ENCODE results near the gene PIP5KL1. TPM values are rescaled to one million over a fixed set of nuclear protein-coding genes. Genes with fewer than 3 reads are reported as not detected.

PIP5KL1 gene
- total RNA-seq, 2 donors from 2014 or later, result 0.20 TPM; not detected in 1

- no peak for TF ChIP-seq CTCF (IDR thresholded peaks at IDR 0.05)
- no peaks in the 10 kb centered on the region for H3K36me3 ChIP-seq
- peaks cover 0 to 35% of the 10 kb centered on the region in 2 donors for H3K4me1 ChIP-seq
- no peak overlapping the region for H3K4me3 ChIP-seq
- no peak for DNase-seq (ENCODE audit: low spot score)
- no peaks in the 10 kb centered on the region for H3K9me3 ChIP-seq
- peaks cover 5 to 16% of the 10 kb centered on the region in 2 donors for H3K27me3 ChIP-seq
- no peak overlapping the region for H3K27ac ChIP-seq
These were observed 5.7 kb downstream of the PIP5KL1 start for GRCh38 chr9:127924736-127925444.

- Histone ChIP-seq H3K9me3 (no peaks in the 10 kb centered on the region), H3K4me1 (peaks cover 0 to 46% of the 10 kb centered on the region in 2 donors), H3K36me3 (no peaks in the 10 kb centered on the region), H3K27ac (no peak overlapping the region), H3K27me3 (peaks cover 5 to 16% of the 10 kb centered on the region in 2 donors), H3K4me3 (no peak overlapping the region)
- no peak for DNase-seq (ENCODE audit: low spot score)
- TF ChIP-seq CTCF (IDR thresholded peaks at IDR 0.05), result no peak
These were observed 6.8 kb downstream of the PIP5KL1 start for GRCh38 chr9:127923771-127924170.

DNA sequence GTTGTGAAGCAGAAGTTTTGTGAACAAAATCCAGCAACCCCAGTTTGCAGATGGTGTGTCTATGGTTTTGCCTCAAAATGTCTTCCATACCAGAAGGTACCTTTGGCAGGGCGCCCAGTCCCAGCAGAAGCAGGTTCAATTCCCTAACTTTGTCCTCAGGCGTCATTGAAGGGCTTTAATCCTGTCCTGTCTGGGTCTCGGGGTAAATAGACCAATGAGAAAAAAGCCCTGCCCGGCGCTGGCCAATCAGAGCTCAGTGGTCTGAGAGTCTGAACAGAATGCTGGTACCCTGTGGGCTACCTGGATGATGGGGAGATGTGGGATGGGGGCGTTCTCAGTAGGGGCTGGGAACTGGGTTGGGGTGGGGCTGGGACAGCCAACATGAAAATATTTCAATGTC, 7.5 kb downstream of the PIP5KL1 start:
- H3K27ac ChIP-seq, result no peak overlapping the region
- H3K9me3 ChIP-seq, result no peaks in the 10 kb centered on the region
- H3K36me3 ChIP-seq, result no peaks in the 10 kb centered on the region
- no peak overlapping the region for H3K4me3 ChIP-seq
- peaks cover 0 to 47% of the 10 kb centered on the region in 2 donors for H3K4me1 ChIP-seq
- no peak for DNase-seq (ENCODE audit: low spot score)
- peaks cover 5 to 16% of the 10 kb centered on the region in 2 donors for H3K27me3 ChIP-seq
- TF ChIP-seq CTCF (IDR thresholded peaks at IDR 0.05), result no peak

- DNase-seq (ENCODE audit: low spot score), result no peak
- Histone ChIP-seq H3K4me3 (peak overlapping the region in 1 of 2 donors; percentile 31), H3K9me3 (no peaks in the 10 kb centered on the region), H3K27me3 (peaks cover 0 to 2% of the 10 kb centered on the region in 2 donors), H3K36me3 (no peaks in the 10 kb centered on the region), H3K27ac (no peak overlapping the region), H3K4me1 (peaks cover 0 to 44% of the 10 kb centered on the region in 2 donors)
- TF ChIP-seq CTCF (IDR thresholded peaks at IDR 0.05), result peak; percentile 97
These were observed 8.9 kb downstream of the PIP5KL1 start for GRCh38 chr9:127921557-127922120.

GRCh38 chr9:127920794-127921193, 9.8 kb downstream of the PIP5KL1 start:
- H3K4me1 ChIP-seq, result peaks cover 0 to 50% of the 10 kb centered on the region in 2 donors
- no peak for DNase-seq (ENCODE audit: low spot score)

More at GRCh38 chr9:127920794-127921193, 9.8 kb downstream of the PIP5KL1 start:
- Histone ChIP-seq H3K27me3 (no peaks in the 10 kb centered on the region), H3K36me3 (no peaks in the 10 kb centered on the region), H3K4me3 (no peak overlapping the region), H3K9me3 (no peaks in the 10 kb centered on the region), H3K27ac (no peak overlapping the region)
- no peak for TF ChIP-seq CTCF (IDR thresholded peaks at IDR 0.05)
